NCI-H1436 (cell line): ENCODE results near the gene PPP2R2B.
"Not testable (repeated sequence)": the region's sequence is repeated elsewhere in the genome, so short reads cannot be mapped to it uniquely, and the experiment has no call there.

ENCODE experiments used
- DNase-seq: peaks from one replicate; lab custom pipeline; 2025; lab: John Stamatoyannopoulos, UW

Gene PPP2R2B

GRCh38 chr5:146652547-146652946 is 226.0 kb downstream of the PPP2R2B start:
- no peak for DNase-seq

GRCh38 chr5:146647656-146648199 is 230.8 kb downstream of the PPP2R2B start:
- DNase-seq, result no peak

GRCh38 chr5:146646441-146646840 is 232.1 kb downstream of the PPP2R2B start:
- no peak for DNase-seq

GRCh38 chr5:146645342-146645741 is 233.2 kb downstream of the PPP2R2B start:
- no peak for DNase-seq

- no peak for DNase-seq
Observed at GRCh38 chr5:146644831-146645230, 233.7 kb downstream of the PPP2R2B start.

- no peak for DNase-seq
Observed at GRCh38 chr5:146643776-146644175, 234.8 kb downstream of the PPP2R2B start.

GRCh38 chr5:146642410-146642809 is 236.1 kb downstream of the PPP2R2B start:
- DNase-seq, result no peak

GRCh38 chr5:146641941-146642340 is 236.6 kb downstream of the PPP2R2B start:
- DNase-seq, result no peak

GRCh38 chr5:146640285-146640896 is 238.2 kb downstream of the PPP2R2B start:
- no peak for DNase-seq

- DNase-seq, result no peak
Observed at GRCh38 chr5:146635443-146635842, 243.1 kb downstream of the PPP2R2B start.

GRCh38 chr5:146633323-146633764 is 245.2 kb downstream of the PPP2R2B start:
- DNase-seq, result no peak

GRCh38 chr5:146632620-146633322 is 245.8 kb downstream of the PPP2R2B start:
- no peak for DNase-seq

GRCh38 chr5:146630472-146630871 is 248.1 kb downstream of the PPP2R2B start:
- DNase-seq, result no peak

- DNase-seq, result no peak
Observed at GRCh38 chr5:146628950-146629349, 249.6 kb downstream of the PPP2R2B start.

- DNase-seq, result no peak
Observed at GRCh38 chr5:146626936-146627335, 251.6 kb downstream of the PPP2R2B start.

GRCh38 chr5:146624179-146624578 is 254.4 kb downstream of the PPP2R2B start:
- no peak for DNase-seq

- no peak for DNase-seq
Observed at GRCh38 chr5:146623666-146624065, 254.9 kb downstream of the PPP2R2B start.

GRCh38 chr5:146623009-146623408 is 255.5 kb downstream of the PPP2R2B start:
- no peak for DNase-seq

- DNase-seq, result no peak
Observed at GRCh38 chr5:146622391-146622790, 256.2 kb downstream of the PPP2R2B start.

GRCh38 chr5:146620669-146621051 is 257.9 kb downstream of the PPP2R2B start:
- peak; percentile 95 for DNase-seq

- no peak for DNase-seq
Observed at GRCh38 chr5:146620031-146620668, 258.4 kb downstream of the PPP2R2B start.

GRCh38 chr5:146618434-146618833 is 260.1 kb downstream of the PPP2R2B start:
- DNase-seq, result no peak

GRCh38 chr5:146609731-146610130 is 268.8 kb downstream of the PPP2R2B start:
- not testable (repeated sequence) for DNase-seq
